NCI-H2171 (cell line): Measurements from ENCODE around the gene CCDC149.

Source experiments
- DNase-seq: peaks from one replicate; lab custom pipeline; 2025; lab: John Stamatoyannopoulos, UW

Gene CCDC149

DNA sequence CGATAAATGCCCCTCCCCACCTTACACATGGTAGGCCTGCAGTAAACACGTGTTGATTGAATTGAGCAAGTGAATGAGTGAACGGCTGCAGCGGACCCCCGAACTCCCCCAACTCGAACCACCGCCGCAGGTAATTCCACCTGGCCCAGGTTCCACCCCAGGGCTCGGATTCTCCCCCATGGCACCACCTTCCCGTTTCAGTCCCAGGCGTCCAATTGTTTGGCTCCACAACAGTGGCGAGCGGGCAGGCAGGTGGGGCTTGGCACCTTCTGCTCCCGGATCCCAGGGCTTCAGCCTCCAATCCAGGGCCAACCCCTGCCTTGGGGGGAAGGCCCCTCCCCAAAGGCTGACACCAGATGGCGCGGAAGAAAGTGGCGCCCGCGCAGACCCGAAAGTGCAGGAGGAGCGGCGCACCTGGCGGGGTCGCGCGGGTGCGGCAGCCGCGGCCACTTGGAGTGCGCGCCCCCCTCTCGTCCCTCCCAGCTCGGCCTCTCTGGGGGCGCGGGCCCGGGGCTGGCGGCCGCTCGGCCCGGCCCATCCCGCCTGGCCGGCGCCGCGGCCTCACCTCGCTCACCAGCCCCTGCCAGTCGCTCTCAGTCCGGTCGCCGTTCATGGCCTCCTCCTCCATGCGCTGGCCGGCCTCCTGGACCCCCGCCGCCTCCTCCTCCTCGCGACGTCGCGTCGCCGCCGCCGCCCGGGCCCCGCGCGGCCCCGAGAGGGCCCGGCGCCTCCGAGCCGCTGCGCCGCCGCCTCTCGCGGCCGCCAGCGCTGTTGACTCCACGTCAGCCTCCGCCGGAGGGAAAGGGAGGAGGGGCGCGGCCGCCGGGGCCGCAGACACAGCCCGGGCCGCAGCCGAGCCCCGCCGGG is at the start of gene CCDC149:
CCDC149 (minus strand) TSS at position 791 of the 867 bp plus-strand sequence; CDS start at position 613, 178 bp downstream.
- DNase-seq: peak; percentile 79

DNA sequence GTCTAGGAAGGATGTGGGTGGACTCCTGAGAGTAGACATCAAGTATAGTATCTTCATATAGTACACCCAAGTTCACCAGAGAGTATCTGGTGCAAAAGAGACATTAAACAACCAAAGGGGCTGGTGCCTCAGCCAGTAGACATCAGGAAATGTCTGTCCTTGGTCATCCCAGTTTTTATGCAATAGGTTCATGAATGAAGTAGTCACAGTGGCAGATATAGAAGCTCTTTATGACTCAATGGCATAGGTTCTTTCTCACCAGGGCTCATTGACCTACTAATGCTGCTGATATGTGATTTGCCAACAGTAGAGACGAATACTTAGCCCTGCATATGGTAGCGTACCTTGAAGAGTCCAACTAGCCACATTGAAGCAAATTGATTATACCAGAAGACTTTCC is 45.0 kb upstream of the CCDC149 start:
- DNase-seq: no peak

DNA sequence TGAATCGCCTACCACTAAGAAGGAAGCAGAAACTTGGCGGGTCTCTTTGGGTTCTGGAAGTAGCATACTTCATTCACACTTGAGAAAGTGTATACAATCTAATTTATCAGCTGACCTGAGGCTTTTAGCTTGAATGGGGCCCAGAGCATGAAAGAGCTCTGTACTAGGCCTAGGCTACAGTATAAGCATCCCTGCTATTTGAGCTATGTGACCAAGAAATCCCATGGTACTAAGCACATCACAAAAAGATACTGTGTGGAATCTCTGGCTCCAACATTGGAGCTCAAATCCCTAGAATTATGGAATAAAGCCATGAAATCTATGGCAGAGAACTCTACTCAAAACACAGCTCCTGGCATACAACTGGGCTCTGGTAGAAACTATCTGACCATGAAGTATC is 43.9 kb upstream of the CCDC149 start:
- DNase-seq: no peak

DNA sequence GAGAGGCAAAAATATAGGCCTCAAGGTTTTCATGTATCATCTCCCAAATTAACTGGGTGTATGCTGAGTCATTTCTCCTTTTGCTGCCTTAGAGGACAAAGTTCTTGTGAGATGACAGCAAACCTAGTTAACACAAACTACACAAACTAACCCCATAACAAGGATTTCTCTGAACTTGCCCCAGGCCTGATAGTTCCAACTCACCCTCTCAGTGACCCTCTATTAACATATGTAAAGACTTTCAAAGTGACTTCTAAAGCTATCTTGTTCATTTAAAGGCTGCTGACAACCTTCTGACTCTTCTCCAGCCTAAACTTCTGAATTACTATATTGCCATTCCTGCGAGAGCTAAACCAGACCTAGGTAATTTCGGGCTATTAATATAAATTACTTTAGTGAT is 43.2 kb upstream of the CCDC149 start:
- no peak for DNase-seq

DNA sequence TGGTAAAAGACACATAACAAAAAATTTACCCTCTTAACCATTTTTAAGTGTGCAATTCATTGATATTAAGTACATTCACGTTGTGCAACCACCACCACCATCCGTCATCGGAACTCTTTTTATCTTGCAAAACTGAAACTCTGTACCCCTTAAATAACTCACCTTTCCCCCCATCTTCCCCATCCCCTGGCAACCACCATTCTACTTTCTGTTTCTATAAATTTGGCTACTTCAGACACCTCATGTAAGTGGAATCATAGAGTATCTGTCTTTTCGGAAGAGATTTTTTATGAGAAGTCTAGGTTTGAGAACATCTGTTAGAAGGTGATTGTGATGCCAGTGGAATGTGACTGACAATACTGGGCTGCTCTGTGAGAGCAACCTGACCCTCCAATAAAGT is 39.8 kb upstream of the CCDC149 start:
- DNase-seq: no peak

DNA sequence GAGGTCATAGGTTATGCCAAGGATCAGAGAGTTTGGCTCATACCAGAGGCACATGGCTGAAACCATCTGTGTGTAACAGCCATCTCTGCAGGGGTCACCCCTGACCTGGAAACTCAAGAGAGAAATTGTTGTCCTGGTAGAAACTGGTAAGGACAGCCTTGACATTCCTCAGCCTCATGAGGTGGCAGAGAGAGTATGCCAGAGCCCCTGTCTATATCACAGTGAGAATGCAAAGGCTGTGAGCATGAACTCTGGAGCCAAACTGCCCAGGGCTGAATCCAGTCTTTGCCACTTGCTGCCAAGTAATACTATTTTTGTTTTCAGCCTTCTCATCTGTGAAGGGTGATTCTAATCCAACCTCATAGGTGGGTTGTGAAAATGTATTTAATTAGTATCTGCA is 37.1 kb upstream of the CCDC149 start:
- DNase-seq: no peak

DNA sequence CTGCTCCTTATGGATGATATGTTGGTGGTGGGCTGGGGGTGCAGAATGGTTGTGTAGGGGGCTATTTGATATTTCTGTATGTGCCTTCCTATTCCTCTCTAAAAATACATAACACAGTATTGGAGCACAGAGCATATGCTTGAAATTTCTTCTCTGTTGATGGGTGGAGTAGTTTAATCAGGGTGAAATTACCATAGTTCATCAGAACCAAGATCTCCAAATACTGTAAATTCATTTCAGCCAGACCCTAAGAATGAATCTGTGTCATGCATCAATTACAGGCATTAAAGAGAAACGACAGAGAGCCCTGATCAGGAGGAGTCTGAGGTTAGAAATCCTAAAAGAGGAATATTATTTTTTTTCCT is 25.1 kb upstream of the CCDC149 start:
- no peak for DNase-seq

DNA sequence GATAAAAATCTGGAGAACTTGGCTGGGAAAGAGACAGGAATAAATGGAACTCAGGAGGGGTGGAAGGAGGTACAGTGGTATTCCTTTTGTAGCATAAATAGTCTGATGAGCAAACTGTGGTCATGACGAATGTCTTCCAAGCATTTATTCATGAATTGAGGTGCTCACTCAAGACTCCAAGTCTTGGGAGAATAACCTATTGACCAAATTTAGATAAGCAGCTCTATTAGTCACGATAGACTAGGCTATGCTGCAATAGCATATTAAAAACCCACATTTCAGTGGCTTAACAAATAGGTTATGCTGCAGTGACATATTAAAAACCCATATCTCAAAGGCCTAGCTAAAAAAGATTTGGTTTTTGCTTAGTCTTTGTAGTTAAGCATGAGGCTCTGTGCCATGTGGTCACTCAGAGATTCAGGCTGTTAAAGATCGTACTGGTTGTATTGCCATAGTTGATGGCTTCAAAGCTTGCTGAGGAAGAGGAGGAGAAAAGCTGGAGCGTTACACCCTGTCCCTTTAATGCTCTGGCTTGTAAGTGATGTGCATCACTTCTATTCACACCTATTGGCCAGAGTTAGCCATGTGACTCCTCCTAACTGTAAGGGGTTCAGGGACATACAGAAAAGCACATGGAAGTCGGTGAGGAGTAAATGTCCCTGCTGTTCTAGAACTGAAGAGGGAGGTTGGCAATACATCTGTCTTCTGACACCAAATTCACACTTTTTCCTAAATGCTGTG is 24.5 kb upstream of the CCDC149 start:
- DNase-seq: no peak

DNA sequence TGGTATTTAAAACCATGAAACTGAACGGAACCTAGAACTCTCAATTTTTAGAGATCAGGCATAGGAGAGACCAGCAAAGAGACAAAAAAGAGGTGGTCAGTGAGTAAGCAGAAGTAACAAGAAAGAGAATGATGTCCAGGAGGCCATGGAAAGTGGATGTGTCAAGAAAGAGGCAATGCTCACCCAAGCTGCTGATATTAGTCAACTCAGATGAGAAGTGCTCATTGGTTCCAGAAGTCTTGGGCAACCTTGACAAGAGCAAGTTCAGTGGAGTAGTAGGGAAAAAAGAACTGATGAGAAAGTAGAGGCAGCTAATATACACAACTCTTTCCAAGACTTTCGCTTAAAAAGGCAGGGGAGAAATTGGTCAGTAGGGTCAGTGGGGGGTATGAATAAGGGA is 23.0 kb upstream of the CCDC149 start:
- DNase-seq: no peak

DNA sequence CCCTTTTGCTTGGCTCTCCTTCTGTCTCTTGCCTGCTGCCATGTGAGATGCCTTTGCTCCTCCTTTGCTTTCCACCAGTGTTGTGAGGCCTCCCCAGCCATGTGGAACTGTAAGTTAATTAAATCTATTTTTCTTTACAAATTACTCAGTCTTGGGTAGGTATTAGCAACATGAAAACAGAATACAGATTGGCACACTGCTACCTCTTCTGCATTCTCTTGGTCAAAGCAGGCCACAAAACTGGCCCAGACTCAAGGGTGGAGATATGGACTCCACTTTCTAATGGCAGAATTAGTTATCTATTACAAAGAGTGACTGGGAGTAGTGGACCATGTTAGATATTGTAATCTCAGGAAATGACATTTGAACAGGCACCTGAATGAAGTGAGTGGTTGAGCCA is 21.5 kb upstream of the CCDC149 start:
- no peak for DNase-seq

DNA sequence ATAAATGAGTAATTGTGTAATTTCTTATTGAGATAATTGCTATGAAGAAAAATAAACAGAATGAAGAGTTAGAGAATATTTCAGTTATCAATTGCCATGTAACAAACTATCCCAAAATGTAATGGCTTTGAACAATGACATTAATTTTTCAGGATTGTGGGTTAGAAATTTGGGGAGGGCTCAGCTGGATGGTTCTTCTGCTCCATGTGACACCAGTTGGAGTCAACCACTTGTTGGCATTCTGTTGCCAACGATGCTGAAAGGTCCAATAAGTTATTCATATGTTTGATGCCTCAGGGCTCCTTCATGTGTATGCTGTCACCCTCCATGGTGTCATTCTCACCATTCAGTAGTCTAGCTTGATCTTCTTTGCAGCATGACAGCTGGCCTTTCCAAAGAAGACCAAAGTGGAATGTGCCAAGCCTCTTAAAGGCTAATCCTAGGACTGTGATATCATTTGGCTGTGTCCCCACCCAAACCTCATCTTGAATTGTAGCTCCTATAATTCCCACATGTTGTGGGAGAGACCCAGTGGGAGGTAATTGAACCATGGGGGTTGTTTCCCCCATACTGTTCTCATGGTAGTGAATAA is 20.9 kb upstream of the CCDC149 start:
- DNase-seq: no peak

DNA sequence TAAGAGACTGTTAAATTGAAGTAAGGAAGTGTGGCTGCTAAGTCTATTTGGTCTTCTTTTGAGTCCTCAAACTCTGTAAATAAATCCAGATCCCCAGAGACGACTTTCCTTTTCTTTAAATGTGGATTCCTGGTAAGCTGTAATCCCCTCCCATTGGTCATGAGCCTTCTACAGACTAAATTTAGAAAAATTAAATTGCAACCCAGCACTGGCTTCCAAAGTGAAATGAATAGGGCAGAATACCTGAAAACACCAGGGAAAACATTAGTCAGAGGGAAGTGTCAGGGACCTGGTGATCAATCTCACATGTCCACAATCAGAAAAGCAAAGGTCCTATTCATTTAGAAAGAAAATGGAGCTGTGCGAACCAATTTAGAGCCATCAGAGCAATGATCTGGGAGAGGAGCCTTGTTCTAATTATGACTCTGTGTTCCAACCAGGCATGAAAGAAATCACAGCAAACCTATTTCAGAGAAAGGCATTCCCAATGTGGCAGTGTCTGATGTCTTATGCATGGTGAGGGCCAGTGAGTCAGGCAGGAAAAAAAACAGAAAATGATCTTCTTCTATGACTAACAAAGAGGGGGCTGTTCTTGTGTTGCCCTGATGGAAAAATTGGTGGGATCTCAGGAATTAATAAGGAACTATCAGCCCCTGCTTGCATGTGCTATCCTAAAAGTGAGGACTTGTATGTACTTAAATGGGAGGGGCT is 19.8 kb upstream of the CCDC149 start:
- no peak for DNase-seq

DNA sequence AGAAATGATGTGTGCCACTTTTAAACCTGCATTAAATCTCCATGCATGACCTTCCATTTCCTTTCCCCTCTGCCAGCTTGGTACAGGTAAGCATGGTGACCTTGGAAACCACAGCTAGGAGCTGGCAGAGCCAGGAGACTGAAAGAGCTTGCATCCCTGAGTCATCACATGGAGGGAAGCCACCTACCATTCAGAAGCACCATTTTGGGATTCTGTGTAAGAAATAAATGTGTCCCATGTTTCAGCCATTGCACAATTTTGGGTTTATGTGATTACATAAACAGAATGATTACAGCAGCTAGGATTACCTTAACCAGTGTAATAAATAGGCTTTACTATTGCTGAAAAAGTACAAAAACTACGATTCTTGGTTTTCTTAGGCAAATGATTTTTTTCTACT is 17.3 kb upstream of the CCDC149 start:
- no peak for DNase-seq

DNA sequence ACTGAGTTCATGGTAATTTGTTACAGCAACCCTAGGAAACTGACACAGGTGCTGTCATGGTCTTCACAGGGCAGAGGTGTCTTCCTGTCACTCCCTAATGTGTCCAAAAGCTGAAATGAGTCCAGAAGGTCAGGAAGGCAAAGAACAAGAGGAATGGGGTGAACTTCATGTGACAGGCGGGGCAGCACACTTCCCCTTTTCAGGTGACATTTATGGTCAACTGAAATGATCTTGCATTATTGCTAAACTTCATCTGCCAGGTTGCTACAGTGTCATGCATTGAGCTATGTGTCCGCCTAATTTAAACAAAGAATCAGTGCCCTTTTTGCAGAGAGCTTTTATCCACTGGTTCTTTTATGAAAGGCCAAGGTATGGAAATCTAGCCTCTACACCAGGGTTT is 15.9 kb upstream of the CCDC149 start:
- DNase-seq: no peak

DNA sequence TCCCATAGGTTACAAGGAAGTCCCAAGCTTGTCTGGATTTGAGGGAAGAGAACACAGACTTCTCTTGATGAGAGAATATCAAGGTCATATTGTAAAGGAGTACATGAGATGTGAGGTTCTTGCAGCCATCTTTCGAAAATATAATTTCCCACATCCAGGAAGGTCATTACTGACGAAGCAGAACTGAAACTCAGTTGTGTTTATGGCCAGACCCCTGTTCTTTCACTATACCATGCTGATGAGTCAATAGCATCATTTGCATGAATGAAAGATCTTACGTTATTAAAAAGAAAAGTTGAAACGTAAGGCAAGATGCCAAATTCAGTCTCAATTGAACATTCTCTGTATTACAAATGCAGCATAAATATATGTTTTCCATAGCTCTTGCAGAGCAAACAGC is 14.2 kb upstream of the CCDC149 start:
- DNase-seq: no peak

DNA sequence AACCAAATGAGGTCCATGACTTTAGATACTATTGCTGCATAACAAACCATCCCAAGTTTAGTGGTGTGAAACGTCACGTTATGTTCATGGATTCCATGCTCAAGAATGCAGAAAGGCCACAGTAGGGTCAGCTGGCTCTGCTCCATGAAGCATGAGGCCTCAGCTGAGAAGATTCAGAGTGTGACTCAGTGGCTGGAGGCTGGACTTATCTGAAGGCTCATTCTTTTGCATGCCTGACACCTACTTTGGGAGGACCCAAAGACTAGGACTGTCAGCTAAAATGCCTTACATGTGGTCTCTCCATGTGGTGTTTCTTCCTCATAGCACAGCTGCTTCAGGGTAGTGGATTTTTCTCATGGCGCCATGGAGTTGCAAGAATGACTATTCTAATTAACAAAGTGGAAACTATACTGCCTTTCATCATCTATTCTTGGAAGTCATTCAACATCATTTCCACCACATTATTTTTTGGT is 11.5 kb upstream of the CCDC149 start:
- no peak for DNase-seq

DNA sequence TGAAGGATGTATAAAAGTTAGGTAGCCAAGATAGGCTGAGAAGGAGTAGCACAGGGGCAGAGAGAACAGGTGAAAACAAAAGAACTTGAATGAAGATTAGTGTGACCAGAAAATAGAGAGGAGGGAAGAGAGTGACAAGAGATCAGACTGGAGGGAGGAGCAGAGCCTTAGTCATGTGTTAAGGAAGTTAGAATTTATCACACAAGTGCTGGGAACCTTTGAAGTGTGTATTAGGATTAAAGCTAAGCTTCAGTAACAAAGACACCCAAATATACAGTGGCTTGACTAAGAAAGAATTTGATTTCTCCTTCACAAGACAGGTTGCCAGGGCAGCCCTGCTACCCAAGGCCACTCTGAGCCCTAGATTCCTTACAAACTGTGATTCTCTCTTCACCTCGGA is 10.7 kb upstream of the CCDC149 start:
- DNase-seq: no peak

DNA sequence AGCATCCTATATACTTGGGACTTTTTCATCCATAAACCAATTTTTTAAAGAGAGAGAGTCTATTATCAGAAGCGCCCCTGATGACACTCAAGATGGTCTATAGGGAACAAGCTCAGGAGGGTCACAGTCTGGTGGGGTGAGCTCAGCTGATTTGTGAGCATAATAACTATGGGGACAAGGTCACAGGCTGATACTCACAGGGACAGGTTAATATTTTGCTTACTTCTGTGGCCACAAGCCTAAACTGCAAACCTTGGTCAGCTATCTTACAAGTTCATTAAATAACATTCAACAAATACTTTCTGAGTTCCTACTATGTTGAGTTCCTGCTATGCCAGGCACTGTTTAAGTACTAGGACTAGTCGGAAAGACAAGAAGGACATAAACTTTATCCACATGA is 10.2 kb upstream of the CCDC149 start:
- DNase-seq: no peak

DNA sequence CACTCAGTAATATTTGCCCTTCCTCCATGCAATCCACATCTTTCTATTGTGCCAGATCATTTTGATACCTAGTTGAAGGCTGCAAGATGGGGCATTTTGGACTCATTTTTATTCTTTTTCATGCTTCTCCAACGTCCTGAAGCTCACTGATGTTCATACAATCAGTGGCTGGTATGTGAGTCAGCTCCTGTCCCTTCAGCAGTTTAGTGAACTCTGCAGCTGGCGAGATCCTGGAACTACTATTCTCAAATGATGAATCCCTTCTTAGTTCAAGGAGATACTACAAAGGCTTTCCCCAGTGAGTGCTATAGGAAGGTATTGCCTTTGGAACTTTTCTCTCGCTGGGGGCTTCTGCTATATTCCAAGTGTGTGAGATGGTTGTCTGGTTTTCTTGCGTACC is 9.6 kb upstream of the CCDC149 start:
- DNase-seq: no peak

DNA sequence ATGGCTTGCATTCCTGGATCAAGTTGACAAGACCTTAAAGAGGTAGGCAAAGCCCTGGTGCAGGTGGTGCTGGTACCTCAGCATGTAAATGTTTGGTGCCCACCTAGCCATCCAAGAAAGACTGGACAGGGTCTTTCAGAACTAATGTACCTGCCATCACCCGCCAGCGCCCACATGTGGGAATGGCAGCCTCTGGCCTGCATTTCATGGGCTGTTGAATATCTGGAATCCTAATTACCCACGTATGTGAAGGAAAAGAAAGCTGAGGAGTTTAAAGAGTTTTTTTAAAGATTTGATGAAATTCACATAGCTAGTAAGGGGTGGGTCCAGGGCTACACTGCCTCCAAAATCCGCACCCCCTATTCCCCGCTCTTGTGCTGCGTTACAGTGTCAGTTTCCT is 8.6 kb upstream of the CCDC149 start:
- DNase-seq: no peak

DNA sequence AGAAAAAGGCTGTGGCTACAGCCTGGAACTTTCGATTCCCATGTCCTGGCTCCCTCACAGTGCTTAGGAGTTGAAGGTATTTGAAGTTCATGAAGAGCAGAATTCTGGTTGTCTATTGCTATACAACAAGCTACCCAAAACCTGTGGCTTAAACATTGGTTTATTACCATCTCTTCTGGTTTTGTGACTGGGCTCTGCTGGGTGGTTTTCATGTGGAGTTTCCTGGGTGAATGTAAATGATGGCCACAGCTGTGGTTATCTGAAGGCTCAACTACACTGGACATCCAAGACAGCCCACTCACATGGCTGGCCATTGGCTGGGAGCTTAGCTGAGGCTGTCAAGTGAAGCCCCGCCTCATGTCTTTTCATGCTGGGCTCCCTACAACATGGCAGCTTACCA is 7.2 kb upstream of the CCDC149 start:
- no peak for DNase-seq

DNA sequence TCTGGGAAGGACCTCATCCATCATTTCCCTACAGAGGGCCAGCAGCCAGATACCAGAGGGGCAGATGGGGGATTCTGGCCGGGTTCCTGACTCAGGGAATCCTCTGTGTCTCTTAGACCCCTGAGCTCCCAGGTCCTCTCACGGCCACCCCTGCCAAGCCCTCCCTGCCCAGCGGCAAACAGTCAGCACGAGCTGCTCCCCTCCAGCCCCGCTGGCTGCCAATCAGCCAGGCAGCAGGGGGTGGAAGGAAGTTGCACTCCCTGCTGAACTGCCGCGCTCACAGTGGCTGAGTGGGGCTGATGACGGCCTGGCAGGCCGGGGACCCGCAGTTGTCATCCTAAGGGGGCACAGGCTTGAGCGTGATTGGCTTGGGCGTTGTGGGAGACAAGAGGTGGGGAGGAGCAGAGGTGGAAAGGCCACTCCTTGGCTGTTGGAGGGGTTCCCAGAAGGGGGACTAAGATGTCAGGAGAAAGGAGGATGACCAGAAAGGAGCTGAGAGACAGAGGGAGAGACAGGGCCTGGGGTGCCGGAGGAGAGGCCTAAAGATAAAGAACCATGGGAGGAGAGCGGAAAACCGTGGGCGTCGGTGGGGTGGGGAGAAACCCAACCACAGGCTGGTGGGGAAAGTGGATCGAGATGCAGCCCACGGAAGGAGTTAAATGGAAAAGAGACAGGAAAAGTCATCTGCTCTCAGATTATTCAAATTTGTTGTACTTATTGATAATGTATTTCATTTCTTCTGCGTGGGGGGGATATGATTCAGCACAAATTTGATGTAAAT is 4.4 kb upstream of the CCDC149 start:
- DNase-seq: no peak
